RCC 7860 (cell line): ENCODE measurements around the gene MAD1L1.

Source experiments
- DNase-seq: peaks from one replicate; pipeline ENCODE4 v3.0.0-alpha.2; 2015; ENCODE audit warnings: low spot score
- FAIRE-seq: peaks from 2 replicates; lab custom pipeline; 2012; peaks lifted over from hg19 to GRCh38; lab: Jason Lieb, UNC

Gene MAD1L1

GRCh38 chr7:1894906-1895663 lies 337.7 kb downstream of the MAD1L1 start:
- FAIRE-seq (no peak), DNase-seq (no peak)

DNA sequence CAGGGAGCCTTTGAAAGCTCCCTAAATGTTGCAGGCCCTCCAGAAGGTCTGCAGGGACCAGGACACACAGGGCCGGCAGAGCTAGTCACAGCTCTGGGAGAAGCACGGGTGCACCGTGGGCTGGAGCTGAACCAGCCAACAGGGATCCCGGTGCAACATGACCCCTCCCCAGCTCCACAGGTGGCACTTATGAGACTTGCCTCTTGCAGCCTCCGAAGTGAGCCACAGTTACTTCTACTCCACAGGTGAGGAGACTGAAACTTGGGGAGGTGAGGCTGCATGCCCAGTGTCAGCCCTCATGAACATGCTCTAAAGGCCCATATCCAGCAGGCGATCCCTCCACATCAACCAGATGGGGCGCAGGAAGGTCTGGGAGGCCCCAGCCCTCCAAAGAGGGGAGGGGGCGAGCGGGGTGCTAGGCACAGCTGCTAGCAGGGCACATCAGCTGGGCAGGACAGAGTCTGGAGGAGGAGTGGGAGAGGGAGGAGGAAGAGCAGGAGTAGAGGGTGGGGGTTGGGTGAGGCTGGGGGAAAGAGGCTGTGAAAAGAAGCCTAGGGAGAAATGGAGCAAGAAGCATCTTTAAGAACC lies 338.3 kb downstream of the MAD1L1 start:
- FAIRE-seq (no peak), DNase-seq (no peak)

DNA sequence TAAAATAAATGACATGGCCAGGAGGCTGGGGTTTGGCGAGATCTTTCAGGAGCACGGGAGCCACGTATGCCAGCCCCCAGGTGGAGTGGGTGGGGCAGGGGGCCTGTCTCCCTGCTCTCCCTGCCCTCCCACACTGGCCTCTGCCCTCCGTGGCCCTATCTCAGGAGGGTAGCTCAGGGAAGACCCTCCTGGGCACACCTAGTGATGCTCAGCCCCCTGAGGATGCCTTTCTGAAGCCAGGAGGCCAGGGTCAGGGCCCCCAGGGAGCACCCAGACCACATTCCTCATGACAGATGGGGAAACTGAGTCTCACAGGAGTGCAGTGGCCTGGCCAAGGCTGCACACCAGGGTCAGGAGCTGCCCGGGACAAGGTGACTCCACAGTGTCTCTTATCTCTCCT lies 339.3 kb downstream of the MAD1L1 start:
- no peak for DNase-seq
- no peak for FAIRE-seq

DNA sequence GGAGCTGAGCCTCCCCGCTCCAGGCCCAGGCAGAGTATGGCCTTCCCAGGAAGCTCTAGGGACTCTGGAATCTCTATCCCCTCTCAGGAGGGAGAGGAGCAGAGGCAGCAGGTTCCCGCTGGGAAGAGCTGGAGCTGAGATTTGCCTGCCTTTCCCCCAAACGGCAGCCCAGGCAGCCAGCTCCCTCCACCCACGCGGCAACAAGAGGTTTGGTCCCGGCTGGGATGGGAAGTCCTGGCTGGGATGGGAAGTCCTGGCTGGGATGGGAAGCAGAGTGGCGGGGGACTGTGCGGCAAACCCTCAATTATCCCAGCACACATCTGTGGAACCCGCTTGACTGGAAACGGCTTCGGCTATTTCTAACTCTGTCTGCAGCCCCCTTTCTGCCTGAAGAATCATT lies 339.7 kb downstream of the MAD1L1 start:
- DNase-seq: no peak
- no peak for FAIRE-seq

DNA sequence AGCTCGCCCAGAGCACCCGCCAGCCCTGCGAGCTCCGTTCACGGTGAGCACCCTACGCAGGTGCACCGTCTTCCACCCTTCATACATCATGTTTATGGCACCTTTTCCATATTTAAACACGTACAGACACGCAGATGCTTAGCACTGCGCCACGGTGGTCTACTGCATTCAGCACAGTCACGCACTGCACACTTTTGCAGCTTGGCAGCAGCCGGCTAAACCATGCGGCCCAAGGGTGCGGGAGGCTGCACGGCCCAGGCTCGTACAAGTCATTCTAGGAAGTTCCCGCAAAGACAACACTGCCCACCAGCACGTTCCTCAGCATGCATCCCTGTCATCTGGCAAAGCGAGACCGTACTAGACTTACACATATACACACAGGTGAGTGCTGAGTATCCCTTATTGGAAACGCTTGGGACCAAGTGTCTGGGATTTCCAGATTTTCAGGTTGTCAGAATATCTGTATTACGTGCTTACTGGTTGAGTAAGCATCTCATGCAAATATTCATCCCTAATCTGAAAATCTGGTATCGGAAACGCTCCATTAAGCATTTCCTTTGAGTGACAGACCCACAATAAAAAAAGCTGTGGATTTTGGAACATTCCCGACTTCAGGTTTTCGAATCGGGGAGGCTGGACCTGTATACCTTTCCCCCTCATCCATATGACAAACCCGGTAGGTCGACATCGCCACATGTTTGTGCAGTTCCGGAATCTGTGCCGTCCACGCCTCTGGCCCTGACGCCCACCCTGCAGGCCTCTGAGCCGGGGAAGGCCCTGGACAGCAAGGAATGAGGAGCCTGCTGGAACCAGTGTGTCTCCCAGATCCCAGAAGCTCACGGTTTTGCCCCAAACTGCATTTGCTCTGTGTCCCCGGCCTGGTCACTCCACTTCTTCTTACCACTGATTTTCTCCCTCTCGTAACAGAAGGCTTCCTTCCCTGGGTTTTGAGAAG lies 340.5 kb downstream of the MAD1L1 start:
- DNase-seq (no peak), FAIRE-seq (no peak)

DNA sequence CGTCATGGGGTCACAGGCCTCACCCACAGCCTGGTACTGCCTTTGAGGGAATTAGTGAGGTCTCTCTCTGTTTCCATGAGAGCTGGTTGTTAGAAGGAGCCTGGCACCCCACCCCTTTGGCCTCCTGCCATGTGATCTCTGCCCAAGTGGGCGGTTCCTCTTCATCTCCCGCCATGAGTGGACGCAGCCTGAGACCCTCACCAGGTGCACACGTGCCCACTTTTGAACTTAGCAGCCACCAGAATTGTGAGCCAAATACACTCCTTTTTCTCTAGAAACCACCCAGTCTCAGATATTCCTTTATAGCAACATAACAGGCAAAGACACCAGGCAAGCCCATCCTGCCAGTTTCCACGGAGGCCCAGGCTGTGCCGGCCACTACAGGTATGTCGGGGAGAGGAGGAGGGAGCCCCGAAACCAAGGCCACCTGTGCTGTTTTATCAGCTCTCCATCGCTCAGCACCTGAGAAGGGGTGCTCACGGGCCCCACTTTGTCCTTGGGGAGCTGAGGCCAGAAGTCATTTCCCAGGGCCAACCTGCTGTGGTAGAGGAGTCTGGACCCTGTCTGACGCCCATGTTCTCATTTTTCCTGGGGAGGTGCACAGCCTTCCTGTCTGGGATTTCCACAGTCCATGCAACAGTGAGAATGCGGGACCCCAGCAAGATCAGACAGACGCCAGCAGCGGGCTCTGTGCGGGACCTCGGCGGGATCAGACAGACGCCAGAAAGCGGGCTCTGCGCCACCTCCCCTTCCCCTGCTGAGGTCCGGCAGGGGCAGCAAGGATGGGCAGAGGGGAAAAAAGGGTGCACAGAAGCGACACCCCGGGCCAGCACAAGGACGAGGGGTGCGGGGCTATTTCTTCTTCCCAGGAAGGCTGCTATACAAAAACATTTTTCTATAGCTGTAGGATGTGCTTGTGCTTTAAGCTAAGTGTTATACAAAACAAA lies 342.2 kb downstream of the MAD1L1 start:
- DNase-seq (no peak), FAIRE-seq (no peak)

DNA sequence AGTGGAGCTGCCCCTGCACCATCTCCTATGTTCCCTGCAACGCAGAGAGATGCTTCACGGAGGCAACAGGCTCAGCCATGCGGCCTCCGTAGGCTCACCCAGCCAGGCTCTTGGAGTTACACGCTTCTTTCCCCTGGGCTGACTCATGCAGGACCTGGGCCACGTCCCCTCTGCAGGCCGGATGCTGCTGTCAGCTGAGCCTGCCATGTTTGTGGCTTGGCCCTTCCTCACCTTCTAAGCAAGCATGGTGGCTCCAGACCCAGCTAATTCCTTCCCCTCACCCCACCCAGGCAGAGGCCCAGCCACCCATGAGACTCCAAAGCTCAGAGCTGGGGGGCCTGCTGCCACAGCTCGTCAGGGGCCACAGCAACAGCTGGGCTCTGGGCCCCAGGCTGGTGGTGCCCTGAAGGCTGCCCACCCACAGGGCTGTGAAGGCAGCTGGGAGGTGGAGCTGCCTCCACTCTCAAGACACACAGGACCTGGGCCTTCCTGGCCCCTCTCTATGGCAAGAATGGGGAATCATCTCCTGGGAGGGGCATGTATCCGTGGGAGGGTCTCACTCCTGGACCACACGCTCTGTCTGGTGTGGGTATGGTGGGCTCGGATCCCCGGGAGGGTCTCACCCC lies 343.1 kb downstream of the MAD1L1 start:
- DNase-seq (peak; percentile 39), FAIRE-seq (no peak)

DNA sequence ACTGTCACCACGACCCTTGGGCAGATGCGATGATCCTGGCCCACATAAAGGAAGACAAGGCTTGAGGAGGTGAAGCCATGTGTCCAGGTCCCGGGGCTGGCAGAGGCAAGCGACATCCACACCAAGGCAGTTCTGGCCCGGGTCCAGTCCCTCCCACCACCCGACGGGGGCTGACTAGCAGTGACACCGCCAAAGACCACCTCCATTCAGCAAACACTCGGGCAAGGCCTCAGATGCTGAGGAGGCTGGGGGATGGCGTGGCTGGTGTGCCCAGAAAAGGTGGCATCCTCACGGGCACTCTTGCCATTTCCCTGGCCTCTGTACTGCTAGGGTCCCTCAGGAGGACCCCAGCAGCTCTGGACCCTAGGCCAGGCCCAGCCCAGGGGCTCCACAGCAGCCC lies 343.7 kb downstream of the MAD1L1 start:
- FAIRE-seq: no peak
- DNase-seq: no peak

DNA sequence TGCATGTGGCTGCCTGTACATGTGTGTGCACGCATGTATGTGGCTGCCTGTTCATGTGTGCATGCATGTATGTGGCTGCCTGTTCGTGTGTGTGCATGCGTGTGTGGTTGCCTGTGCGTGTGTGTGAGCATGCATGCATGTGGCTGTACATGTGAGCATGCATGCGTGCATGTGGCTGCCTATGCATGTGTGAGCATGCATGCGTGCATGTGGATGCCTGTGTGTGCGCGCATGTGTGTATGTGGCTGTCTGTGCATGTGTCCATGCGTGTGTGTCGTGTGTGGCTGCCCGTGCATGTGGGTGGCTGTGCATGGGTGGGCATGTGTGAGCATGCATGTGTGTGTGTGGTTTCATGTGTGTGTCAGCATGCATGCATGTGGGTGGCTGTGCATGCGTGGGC lies 344.3 kb downstream of the MAD1L1 start:
- DNase-seq (no peak), FAIRE-seq (no peak)

GRCh38 chr7:1887251-1887650 lies 345.5 kb downstream of the MAD1L1 start:
- FAIRE-seq (no peak), DNase-seq (no peak)

GRCh38 chr7:1886361-1887064 lies 346.2 kb downstream of the MAD1L1 start:
- FAIRE-seq (no peak), DNase-seq (no peak)

GRCh38 chr7:1885465-1886226 lies 347.1 kb downstream of the MAD1L1 start:
- no peak for FAIRE-seq
- DNase-seq: no peak

- FAIRE-seq (no peak), DNase-seq (no peak)
These were observed 348.0 kb downstream of the MAD1L1 start for GRCh38 chr7:1884583-1885350.

- DNase-seq: no peak
- no peak for FAIRE-seq
These were observed 348.7 kb downstream of the MAD1L1 start for GRCh38 chr7:1883834-1884582.

- DNase-seq (peak; percentile 95), FAIRE-seq (peak; percentile 93)
These were observed 349.5 kb downstream of the MAD1L1 start for GRCh38 chr7:1883031-1883761.

DNA sequence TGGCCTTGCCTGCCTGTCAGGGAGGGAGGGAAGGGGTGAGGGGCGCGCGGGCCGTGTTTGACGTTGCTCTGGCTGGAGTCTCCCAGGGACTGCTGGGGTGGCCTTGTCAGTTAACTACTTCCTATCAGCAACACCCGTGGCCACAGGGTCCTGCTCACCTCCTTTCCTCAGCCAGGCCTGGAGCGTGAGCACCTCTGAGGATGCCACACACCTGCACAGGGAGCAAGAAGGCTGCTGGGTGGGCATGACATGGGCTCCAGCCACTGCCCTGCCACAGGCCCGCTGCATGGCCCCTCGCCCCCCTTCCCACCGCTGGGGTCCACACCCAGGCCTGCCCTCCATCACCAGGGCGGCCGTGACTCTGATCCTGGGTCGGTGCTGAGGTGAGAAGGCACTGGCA lies 350.3 kb downstream of the MAD1L1 start:
- DNase-seq: no peak
- no peak for FAIRE-seq

GRCh38 chr7:1881946-1882345 lies 350.8 kb downstream of the MAD1L1 start:
- FAIRE-seq: no peak
- DNase-seq: no peak
